ENCODE measurements around the gene CCND2. TPM values are rescaled to one million over a fixed set of nuclear protein-coding genes. Genes with fewer than 3 reads are reported as not detected.

CCND2 gene
- total RNA-seq, 1 experiment from 2014 or later = 0.09 TPM

DNA sequence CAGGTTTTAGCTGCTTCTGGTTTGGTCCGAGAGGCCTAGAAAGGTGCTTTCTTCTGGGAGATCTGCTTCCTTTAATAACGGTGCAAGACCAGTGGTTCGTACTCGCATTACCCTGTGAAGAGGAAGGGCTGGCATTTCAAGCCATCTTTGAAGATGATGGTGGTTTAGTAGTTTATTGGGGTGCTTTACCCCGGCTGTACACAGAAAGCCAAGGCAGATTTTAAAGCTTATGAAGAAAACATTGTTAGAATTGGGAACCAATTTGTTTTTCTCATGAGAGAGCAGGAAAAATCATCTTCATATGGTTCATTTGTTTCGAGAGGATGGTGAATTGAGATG, 3.6 kb downstream of the CCND2 start:
- H4K20me1 ChIP-seq (ENCODE audit: insufficient read depth) = no peaks in the 10 kb centered on the region
- no peak overlapping the region for H2AFZ ChIP-seq

DNA sequence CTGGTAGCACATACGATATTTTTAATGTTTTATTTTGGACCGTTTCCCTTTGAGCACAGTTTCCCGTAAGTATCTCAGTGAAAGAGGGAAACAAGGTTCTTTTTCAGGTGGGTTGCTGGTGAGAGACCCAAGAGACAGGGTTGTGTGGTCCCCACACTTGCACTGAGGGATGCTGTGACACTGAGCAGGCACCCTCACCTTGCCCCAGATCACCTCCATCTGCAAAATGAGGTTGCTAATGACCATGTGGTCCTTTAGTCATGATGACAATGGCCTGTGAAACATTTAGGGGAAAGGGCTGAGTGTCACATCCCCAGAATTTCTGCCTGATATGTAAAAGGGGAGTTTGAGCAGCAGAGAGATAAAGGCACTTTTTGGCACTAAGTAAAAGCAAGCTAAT, 4.3 kb downstream of the CCND2 start:
- H4K20me1 ChIP-seq (ENCODE audit: insufficient read depth) = no peaks in the 10 kb centered on the region
- H2AFZ ChIP-seq = no peak overlapping the region
- TF ChIP-seq EZH2 (IDR thresholded peaks at IDR 0.05; ENCODE audit: low read depth) = no peak
- TF ChIP-seq, protein P1, sequence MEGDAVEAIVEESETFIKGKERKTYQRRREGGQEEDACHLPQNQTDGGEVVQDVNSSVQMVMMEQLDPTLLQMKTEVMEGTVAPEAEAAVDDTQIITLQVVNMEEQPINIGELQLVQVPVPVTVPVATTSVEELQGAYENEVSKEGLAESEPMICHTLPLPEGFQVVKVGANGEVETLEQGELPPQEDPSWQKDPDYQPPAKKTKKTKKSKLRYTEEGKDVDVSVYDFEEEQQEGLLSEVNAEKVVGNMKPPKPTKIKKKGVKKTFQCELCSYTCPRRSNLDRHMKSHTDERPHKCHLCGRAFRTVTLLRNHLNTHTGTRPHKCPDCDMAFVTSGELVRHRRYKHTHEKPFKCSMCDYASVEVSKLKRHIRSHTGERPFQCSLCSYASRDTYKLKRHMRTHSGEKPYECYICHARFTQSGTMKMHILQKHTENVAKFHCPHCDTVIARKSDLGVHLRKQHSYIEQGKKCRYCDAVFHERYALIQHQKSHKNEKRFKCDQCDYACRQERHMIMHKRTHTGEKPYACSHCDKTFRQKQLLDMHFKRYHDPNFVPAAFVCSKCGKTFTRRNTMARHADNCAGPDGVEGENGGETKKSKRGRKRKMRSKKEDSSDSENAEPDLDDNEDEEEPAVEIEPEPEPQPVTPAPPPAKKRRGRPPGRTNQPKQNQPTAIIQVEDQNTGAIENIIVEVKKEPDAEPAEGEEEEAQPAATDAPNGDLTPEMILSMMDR (conservative IDR thresholded peaks at IDR 0.05) = no peak
- intact Hi-C loops (cut with micrococcal nuclease; ENCODE audit: unreplicated experiment) = loop anchor here (1.0 to 10.0 kb wide), 7 partner anchors 171 to 1203 kb away; partner anchors contain the start of gene TSPAN9
- no peak for DNase-seq
- no peaks in the 10 kb centered on the region for H3F3A ChIP-seq (ENCODE audit: insufficient read depth, low read depth)
- H3K4me2 ChIP-seq = no peak overlapping the region
- no peaks in the 10 kb centered on the region for H3K36me3 ChIP-seq (ENCODE audit: low read depth)
- H3K9me3 ChIP-seq (ENCODE audit: insufficient read depth, low read depth) = no peaks in the 10 kb centered on the region
- POLR2A ChIA-PET (ENCODE audit: unreplicated experiment) = no interaction called here
- CTCF ChIA-PET = interaction anchor here (0.6 to 0.8 kb wide), 2 partner anchors 394 to 1027 kb away, joined by 3 to 15 read pairs; no protein-coding TSS in a partner anchor
- no peak overlapping the region for H3K27ac ChIP-seq
- no peak overlapping the region for H3K4me3 ChIP-seq
- no peaks in the 10 kb centered on the region for H3K9me2 ChIP-seq (ENCODE audit: insufficient read depth)
- no peaks in the 10 kb centered on the region for H3K4me1 ChIP-seq (replicated peaks; ENCODE audit: insufficient read depth)
- no TSS peak for BruUV-seq (replicated peaks)
- H3K79me2 ChIP-seq (ENCODE audit: low read depth) = no peaks in the 10 kb centered on the region
- peaks cover 91% of the 10 kb centered on the region for H3K27me3 ChIP-seq (ENCODE audit: insufficient read depth, low read depth)

More for the DNA sequence above, 3.6 kb downstream of the CCND2 start:
- Histone ChIP-seq H3K4me2 (no peak overlapping the region), H3K9me2 (ENCODE audit: insufficient read depth) (no peaks in the 10 kb centered on the region), H3K36me3 (ENCODE audit: low read depth) (no peaks in the 10 kb centered on the region), H3K9me3 (ENCODE audit: insufficient read depth, low read depth) (no peaks in the 10 kb centered on the region), H3K79me2 (ENCODE audit: low read depth) (no peaks in the 10 kb centered on the region), H3K4me3 (no peak overlapping the region), H3K27ac (no peak overlapping the region), H3K27me3 (ENCODE audit: insufficient read depth, low read depth) (peaks cover 91% of the 10 kb centered on the region), H3F3A (ENCODE audit: insufficient read depth, low read depth) (no peaks in the 10 kb centered on the region), H3K4me1 (replicated peaks; ENCODE audit: insufficient read depth) (no peaks in the 10 kb centered on the region)
- no peak for DNase-seq
- intact Hi-C loops (cut with micrococcal nuclease; ENCODE audit: unreplicated experiment) = loop anchor here (1.0 to 10.0 kb wide), 7 partner anchors 170 to 1202 kb away; partner anchors contain the start of gene TSPAN9
- POLR2A ChIA-PET (ENCODE audit: unreplicated experiment) = no interaction called here
- no TSS peak for BruUV-seq (replicated peaks)
- CTCF ChIA-PET = interaction anchor here (0.6 to 1.8 kb wide), 15 partner anchors 10 to 1629 kb away, joined by 3 to 19 read pairs (median 4); no protein-coding TSS in a partner anchor
- no peak for TF ChIP-seq EZH2 (IDR thresholded peaks at IDR 0.05; ENCODE audit: low read depth)
- TF ChIP-seq, protein P1 (conservative IDR thresholded peaks at IDR 0.05) = peak; percentile 63; the same call in 1 of the 2 replicates

DNA sequence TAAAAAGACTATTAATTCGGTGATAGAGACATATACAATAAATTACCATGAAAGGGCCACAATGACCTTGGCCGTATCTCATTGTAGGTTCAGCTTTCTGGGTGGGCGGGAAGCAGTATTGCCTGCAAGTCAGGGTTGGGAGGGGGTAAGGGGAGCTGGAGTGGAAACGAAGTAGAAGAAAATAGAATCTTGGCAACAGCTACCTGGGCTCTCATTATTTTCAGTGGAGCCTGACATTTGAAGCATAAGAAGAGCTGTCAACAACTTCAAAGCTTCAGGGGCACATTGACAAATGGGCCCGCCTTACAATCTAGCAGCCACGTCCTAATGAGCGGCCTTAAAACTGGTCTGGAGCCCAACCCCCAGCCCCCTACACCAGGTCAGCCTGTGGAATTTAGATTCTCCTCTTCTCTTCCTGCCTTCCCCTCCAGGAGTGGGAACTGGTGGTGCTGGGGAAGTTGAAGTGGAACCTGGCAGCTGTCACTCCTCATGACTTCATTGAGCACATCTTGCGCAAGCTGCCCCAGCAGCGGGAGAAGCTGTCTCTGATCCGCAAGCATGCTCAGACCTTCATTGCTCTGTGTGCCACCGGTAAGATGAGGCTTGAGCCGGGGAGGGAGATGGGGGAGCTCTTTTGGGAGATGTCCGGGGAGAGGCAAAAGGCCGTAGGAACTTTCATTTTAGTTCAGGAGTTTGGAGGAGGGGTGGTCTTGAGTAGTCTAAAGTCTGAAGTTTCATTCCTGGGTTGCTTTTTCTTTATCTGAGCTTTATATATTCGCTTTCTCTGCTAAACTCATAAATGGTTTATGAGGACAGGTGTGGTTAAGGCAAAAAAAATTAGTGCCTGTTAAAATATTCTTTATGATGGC, 5.0 kb downstream of the CCND2 start:
- no TSS peak for BruUV-seq (replicated peaks)

More for the DNA sequence above, 5.0 kb downstream of the CCND2 start:
- intact Hi-C loops (cut with micrococcal nuclease; ENCODE audit: unreplicated experiment) = loop anchor here (10.0 kb wide), 3 partner anchors 474 to 1204 kb away; partner anchors contain the start of gene TSPAN9
- ChIA-PET POLR2A (ENCODE audit: unreplicated experiment) (no interaction called here), CTCF (interaction anchor here (0.6 to 0.8 kb wide), 3 partner anchors 395 to 1028 kb away, joined by 3 to 15 read pairs (median 3); no protein-coding TSS in a partner anchor)
- Histone ChIP-seq H4K20me1 (ENCODE audit: insufficient read depth) (no peaks in the 10 kb centered on the region), H3K9me3 (ENCODE audit: insufficient read depth, low read depth) (no peaks in the 10 kb centered on the region), H3K4me2 (no peak overlapping the region), H2AFZ (no peak overlapping the region), H3K36me3 (ENCODE audit: low read depth) (no peaks in the 10 kb centered on the region), H3K27me3 (ENCODE audit: insufficient read depth, low read depth) (peaks cover 91% of the 10 kb centered on the region), H3K79me2 (ENCODE audit: low read depth) (no peaks in the 10 kb centered on the region), H3F3A (ENCODE audit: insufficient read depth, low read depth) (no peaks in the 10 kb centered on the region), H3K4me1 (replicated peaks; ENCODE audit: insufficient read depth) (no peaks in the 10 kb centered on the region), H3K4me3 (no peak overlapping the region), H3K9me2 (ENCODE audit: insufficient read depth) (no peaks in the 10 kb centered on the region), H3K27ac (no peak overlapping the region)
- no peak for DNase-seq
- TF ChIP-seq, protein P1 (conservative IDR thresholded peaks at IDR 0.05) = no peak
- no peak for TF ChIP-seq EZH2 (IDR thresholded peaks at IDR 0.05; ENCODE audit: low read depth)
